Neuronal stem cell (in vitro differentiated cells): ENCODE measurements around the gene CYBRD1.

ENCODE experiments used
- DNase-seq: peaks from one replicate; pipeline ENCODE4 v3.0.0-alpha.2; 2013; ENCODE audit warnings: low spot score
- H2AFZ ChIP-seq: one replicate; pipeline ENCODE4 v1.6.1; 2013; ENCODE audit warnings: mild to moderate bottlenecking, low read length, inconsistent platforms
- H2AK5ac ChIP-seq: 2 replicates; pipeline ENCODE4 v1.6.1; 2013; ENCODE audit warnings: low read depth, mild to moderate bottlenecking, inconsistent platforms, low read length, moderate library complexity, mixed read lengths
- H2BK120ac ChIP-seq: 2 replicates; pipeline ENCODE4 v1.6.1; 2013; ENCODE audit warnings: low read depth, mild to moderate bottlenecking, inconsistent platforms, low read length, moderate library complexity, mixed read lengths
- H2BK12ac ChIP-seq: one replicate; pipeline ENCODE4 v1.6.1; 2013; ENCODE audit warnings: low read length, inconsistent platforms
- H2BK15ac ChIP-seq: 2 replicates; pipeline ENCODE4 v1.6.1; 2013; ENCODE audit warnings: mild to moderate bottlenecking, low read length, inconsistent platforms, mixed read lengths
- H2BK5ac ChIP-seq: one replicate; pipeline ENCODE4 v1.6.1; 2013; ENCODE audit warnings: inconsistent platforms, mild to moderate bottlenecking, low read length, moderate library complexity
- H3K14ac ChIP-seq: one replicate; pipeline ENCODE4 v1.6.1; 2013; ENCODE audit warnings: low read length, inconsistent platforms
- H3K18ac ChIP-seq: 2 replicates; pipeline ENCODE4 v1.6.1; 2013; ENCODE audit warnings: low read length, inconsistent platforms
- H3K23ac ChIP-seq: 2 replicates; pipeline ENCODE4 v1.6.1; 2013; ENCODE audit warnings: low read depth, mild to moderate bottlenecking, mixed read lengths, low read length, inconsistent platforms; ENCODE audit not compliant: poor library complexity
- H3K27ac ChIP-seq: replicated peaks from 3 replicates; pipeline ENCODE4 v1.5.1; 2013; ENCODE audit warnings: low read length, inconsistent platforms
- H3K27me3 ChIP-seq, 3 experiments: 2 replicates each; pipeline ENCODE4 v1.6.1; 2013; ENCODE audit warnings: low read length in 3 of 3, mild to moderate bottlenecking in 2 of 3, inconsistent platforms in 1 of 3, low read depth in 1 of 3, mixed read lengths in 1 of 3, moderate library complexity in 1 of 3; ENCODE audit not compliant: control insufficient read depth in 3 of 3, insufficient read depth in 3 of 3
- H3K36me3 ChIP-seq, 2 donors: replicated peaks in 1 of 2; 2 replicates each; pipeline ENCODE4 v1.6.1; 2013; ENCODE audit warnings: low read length in 2 of 2; ENCODE audit not compliant: control insufficient read depth in 2 of 2, insufficient read depth in 2 of 2
- H3K4ac ChIP-seq: 2 replicates; pipeline ENCODE4 v1.6.1; 2013; ENCODE audit warnings: inconsistent platforms, mild to moderate bottlenecking, low read length, moderate library complexity
- H3K4me1 ChIP-seq, 2 donors: 1 replicate in 1 of 2; 2 replicates in 1 of 2; pipeline ENCODE4 v1.6.1; 2013; ENCODE audit warnings: low read length in 2 of 2, low read depth in 1 of 2; ENCODE audit not compliant: control insufficient read depth in 2 of 2, insufficient read depth in 1 of 2
- H3K4me2 ChIP-seq: one replicate; pipeline ENCODE4 v1.6.1; 2013; ENCODE audit warnings: mild to moderate bottlenecking, low read length, inconsistent platforms; ENCODE audit not compliant: insufficient read depth, poor library complexity, severe bottlenecking
- H3K4me3 ChIP-seq, 2 donors: 2 replicates each; pipeline ENCODE4 v1.5.1; 2013; ENCODE audit warnings: low read length in 2 of 2, mild to moderate bottlenecking in 2 of 2, inconsistent platforms in 1 of 2, moderate library complexity in 1 of 2
- H3K79me1 ChIP-seq: one replicate; pipeline ENCODE4 v1.6.1; 2013; ENCODE audit warnings: low read depth, mild to moderate bottlenecking, inconsistent platforms, low read length, moderate library complexity
- H3K9ac ChIP-seq: one replicate; pipeline ENCODE4 v1.6.1; 2013; ENCODE audit warnings: mild to moderate bottlenecking, low read depth, low read length, inconsistent platforms; ENCODE audit not compliant: poor library complexity
- H3K9me3 ChIP-seq, 2 donors: replicated peaks in 1 of 2; 2 replicates each; pipeline versions ENCODE3 to v1.6.1; 2013; ENCODE audit warnings: low read length in 2 of 2, mild to moderate bottlenecking in 2 of 2, inconsistent platforms in 1 of 2, low read depth in 1 of 2, mixed read lengths in 1 of 2, moderate library complexity in 1 of 2; ENCODE audit not compliant: control insufficient read depth in 2 of 2, insufficient read depth in 1 of 2
- H4K8ac ChIP-seq: one replicate; pipeline ENCODE4 v1.6.1; 2013; ENCODE audit warnings: low read depth, mild to moderate bottlenecking, inconsistent platforms, low read length, moderate library complexity
- H4K91ac ChIP-seq: one replicate; pipeline ENCODE4 v1.6.1; 2013; ENCODE audit warnings: low read length, low read depth, mild to moderate bottlenecking, inconsistent platforms; ENCODE audit not compliant: poor library complexity
- WGBS, 2 donors: extraction: QIAGEN DNeasy Blood & Tissue Kit; methylation state at CpG; one replicate each; pipeline ENCODE4 v1.1.7; 2013; ENCODE audit warnings: missing lambda C conversion rate in 2 of 2, mixed read lengths in 1 of 2; ENCODE audit not compliant: insufficient read length in 2 of 2, insufficient replicate concordance in 1 of 2; ENCODE audit errors: extremely low coverage in 2 of 2; 5-methylcytosine and 5-hydroxymethylcytosine counted together

CYBRD1 gene

GRCh38 chr2:171505374-171505773 is 16.9 kb upstream of the CYBRD1 start:
- Histone ChIP-seq H3K18ac (no peak overlapping the region), H3K4ac (no peak overlapping the region), H4K91ac (no peak overlapping the region), H2BK5ac (no peak overlapping the region), H4K8ac (no peak overlapping the region), H2BK120ac (no peak overlapping the region), H3K14ac (no peak overlapping the region), H3K4me1 (peaks cover 0 to 3% of the 10 kb centered on the region in 2 donors), H2BK12ac (no peak overlapping the region), H3K4me2 (no peak overlapping the region), H3K27ac (no peak overlapping the region), H3K4me3 (no peak overlapping the region), H2AFZ (peak overlapping the region; percentile 41), H3K27me3 (no peaks in the 10 kb centered on the region), H3K23ac (no peak overlapping the region), H3K9ac (no peak overlapping the region), H3K36me3 (no peaks in the 10 kb centered on the region), H3K79me1 (no peaks in the 10 kb centered on the region), H2AK5ac (no peak overlapping the region), H3K9me3 (no peaks in the 10 kb centered on the region), H2BK15ac (no peak overlapping the region)
- no peak for DNase-seq
- WGBS, 2 donors, result no CpG with 5 or more reads among the region's 2 CpGs

- no peak for DNase-seq
- no peak overlapping the region for H3K4ac ChIP-seq
- H3K18ac ChIP-seq, result no peak overlapping the region
- H3K36me3 ChIP-seq, result no peaks in the 10 kb centered on the region
- whole genome bisulfite sequencing, 2 donors, result no CpG with 5 or more reads among the region's 9 CpGs
- H3K4me1 ChIP-seq, result peaks cover 1 to 3% of the 10 kb centered on the region in 2 donors
- H3K23ac ChIP-seq, result no peak overlapping the region
- H2BK12ac ChIP-seq, result no peak overlapping the region
- no peak overlapping the region for H3K14ac ChIP-seq
- no peak overlapping the region for H4K91ac ChIP-seq
- no peak overlapping the region for H3K27ac ChIP-seq
- H3K4me3 ChIP-seq, result no peak overlapping the region
- H2AFZ ChIP-seq, result no peak overlapping the region
- no peak overlapping the region for H3K9ac ChIP-seq
- no peak overlapping the region for H2BK120ac ChIP-seq
- no peak overlapping the region for H3K4me2 ChIP-seq
- no peaks in the 10 kb centered on the region for H3K9me3 ChIP-seq
- no peaks in the 10 kb centered on the region for H3K79me1 ChIP-seq
- H2BK5ac ChIP-seq, result no peak overlapping the region
- H4K8ac ChIP-seq, result no peak overlapping the region
- no peak overlapping the region for H2AK5ac ChIP-seq
- no peak overlapping the region for H2BK15ac ChIP-seq
- H3K27me3 ChIP-seq, result no peaks in the 10 kb centered on the region
Measured at GRCh38 chr2:171509945-171510731, 12.1 kb upstream of the CYBRD1 start.

GRCh38 chr2:171512014-171512413 is 10.3 kb upstream of the CYBRD1 start:
- no peak overlapping the region for H3K27ac ChIP-seq
- no peak overlapping the region for H4K8ac ChIP-seq
- H3K9ac ChIP-seq, result no peak overlapping the region
- WGBS, 2 donors, result no CpG with 5 or more reads among the region's 2 CpGs
- H2BK15ac ChIP-seq, result no peak overlapping the region
- no peak overlapping the region for H2BK12ac ChIP-seq
- no peak overlapping the region for H4K91ac ChIP-seq
- no peaks in the 10 kb centered on the region for H3K79me1 ChIP-seq
- H3K36me3 ChIP-seq, result no peaks in the 10 kb centered on the region
- H3K27me3 ChIP-seq, result no peaks in the 10 kb centered on the region
- peaks cover 3 to 8% of the 10 kb centered on the region in 2 donors for H3K9me3 ChIP-seq
- no peak overlapping the region for H2BK120ac ChIP-seq
- no peak overlapping the region for H2BK5ac ChIP-seq
- no peak overlapping the region for H2AFZ ChIP-seq
- H3K23ac ChIP-seq, result no peak overlapping the region
- DNase-seq, result no peak
- no peak overlapping the region for H3K18ac ChIP-seq
- H3K4ac ChIP-seq, result no peak overlapping the region
- no peak overlapping the region for H3K4me3 ChIP-seq
- peaks cover 6 to 9% of the 10 kb centered on the region in 2 donors for H3K4me1 ChIP-seq
- H2AK5ac ChIP-seq, result no peak overlapping the region
- no peak overlapping the region for H3K14ac ChIP-seq
- no peak overlapping the region for H3K4me2 ChIP-seq

GRCh38 chr2:171512683-171513195 is 9.5 kb upstream of the CYBRD1 start:
- H3K9ac ChIP-seq, result no peak overlapping the region
- H2BK15ac ChIP-seq, result no peak overlapping the region
- H2BK120ac ChIP-seq, result no peak overlapping the region
- H3K79me1 ChIP-seq, result no peaks in the 10 kb centered on the region
- no peak overlapping the region for H3K27ac ChIP-seq
- WGBS, 2 donors, result no CpG with 5 or more reads among the region's 1 CpG
- no peak overlapping the region for H2BK12ac ChIP-seq
- H3K4ac ChIP-seq, result no peak overlapping the region
- H3K9me3 ChIP-seq, result peaks cover 3 to 8% of the 10 kb centered on the region in 2 donors
- H2AK5ac ChIP-seq, result no peak overlapping the region
- peaks cover 6 to 9% of the 10 kb centered on the region in 2 donors for H3K4me1 ChIP-seq
- no peak overlapping the region for H2BK5ac ChIP-seq
- DNase-seq, result no peak
- no peaks in the 10 kb centered on the region for H3K27me3 ChIP-seq
- H3K23ac ChIP-seq, result no peak overlapping the region
- H4K91ac ChIP-seq, result no peak overlapping the region
- no peak overlapping the region for H3K4me3 ChIP-seq
- no peak overlapping the region for H2AFZ ChIP-seq
- no peak overlapping the region for H3K18ac ChIP-seq
- H3K14ac ChIP-seq, result no peak overlapping the region
- H4K8ac ChIP-seq, result no peak overlapping the region
- H3K4me2 ChIP-seq, result no peak overlapping the region
- H3K36me3 ChIP-seq, result no peaks in the 10 kb centered on the region
